ENCODE data around the gene CHPT1.
"Not testable (repeated sequence)": the region's sequence is repeated elsewhere in the genome, so short reads cannot be mapped to it uniquely, and the experiment has no call there.

Gene CHPT1

DNA sequence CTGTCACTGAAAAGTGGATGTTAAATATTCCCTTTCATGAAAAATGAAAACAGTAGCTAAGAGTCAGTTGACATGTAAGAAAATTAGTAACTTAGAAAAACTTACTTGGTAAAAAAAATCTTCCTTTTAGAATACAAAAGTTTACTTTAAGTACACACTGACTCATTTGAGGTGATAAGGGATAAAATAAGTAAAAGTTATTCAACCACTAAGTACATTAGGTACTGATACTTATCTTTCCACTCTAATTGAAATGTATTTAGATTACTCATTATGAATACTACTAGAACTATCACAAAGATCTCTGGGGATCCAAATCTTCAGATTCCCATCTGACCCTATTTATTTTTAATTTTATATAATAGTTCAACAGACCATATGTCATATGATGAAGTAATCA is 29.7 kb downstream of the CHPT1 start:
- DNase-seq, result no peak

GRCh38 chr12:101729842-101730241 is 32.4 kb downstream of the CHPT1 start:
- no peak for DNase-seq

DNA sequence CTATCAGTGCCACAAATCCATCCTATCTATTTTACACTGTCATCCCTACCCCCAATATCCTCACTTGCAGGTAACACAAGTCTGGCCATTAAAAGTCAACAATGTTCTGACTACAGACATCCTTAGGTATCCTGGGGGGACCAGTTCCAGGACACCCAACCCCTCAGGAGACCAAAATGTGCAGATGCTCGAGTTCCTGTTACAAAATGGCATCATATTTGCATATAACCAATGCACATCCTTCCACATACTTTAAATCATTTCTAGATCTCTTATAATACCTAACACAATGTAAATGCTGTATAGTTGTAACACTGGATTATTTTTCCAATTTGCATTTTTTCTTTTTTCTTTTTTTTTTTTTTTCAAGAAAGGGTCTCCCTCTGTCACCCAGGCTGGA is 34.9 kb downstream of the CHPT1 start:
- no peak for DNase-seq

- no peak for DNase-seq
These were observed 35.7 kb downstream of the CHPT1 start for GRCh38 chr12:101733166-101733565.

DNA sequence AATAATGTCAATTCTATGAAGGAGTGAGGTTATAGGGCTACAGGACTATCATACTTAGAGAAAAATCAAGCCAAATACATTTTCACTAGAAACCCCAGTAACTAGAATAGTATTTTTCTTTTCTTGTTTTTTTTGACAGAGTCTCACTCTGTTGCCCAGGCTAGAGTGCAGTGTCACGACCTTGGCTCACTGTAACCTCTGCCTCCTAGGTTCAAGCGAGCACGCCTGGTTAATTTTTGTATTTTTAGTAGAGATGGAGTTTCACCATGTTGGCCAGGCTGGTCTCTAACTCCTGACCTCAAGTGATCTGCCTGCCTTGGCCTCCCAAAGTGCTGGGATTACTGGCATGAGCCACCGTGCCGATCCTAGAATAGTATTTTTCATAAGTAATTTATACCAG is 37.0 kb downstream of the CHPT1 start:
- DNase-seq, result not testable (repeated sequence)

- no peak for DNase-seq
These were observed 40.0 kb downstream of the CHPT1 start for GRCh38 chr12:101737476-101737875.

GRCh38 chr12:101738920-101739665 is 41.7 kb downstream of the CHPT1 start, which contains the start of gene SYCP3:
TSS of gene SYCP3 (minus strand) at chr12:101739462. CDS start at chr12:101737935, 1,527 bp downstream.
- DNase-seq, result no peak

DNA sequence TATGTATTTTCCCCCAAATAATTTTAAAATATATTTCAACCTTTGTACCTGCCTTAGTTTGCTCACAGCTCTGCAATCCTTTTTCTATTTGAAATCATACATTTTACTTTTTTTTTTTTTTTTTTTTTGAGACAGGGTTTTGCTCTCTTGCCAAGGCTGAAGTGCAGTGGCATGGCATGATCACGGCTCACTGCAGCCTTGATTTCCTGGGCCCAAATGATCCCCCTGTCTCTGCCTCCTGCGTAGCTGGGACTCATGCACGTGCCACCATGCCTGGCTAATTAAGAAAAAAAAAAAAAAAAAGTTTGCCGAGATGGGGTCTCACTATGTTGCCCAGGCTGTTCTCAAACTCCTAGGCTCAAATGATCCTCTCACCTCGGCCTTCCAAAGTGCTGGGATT is 43.1 kb downstream of the CHPT1 start:
- DNase-seq, result no peak

DNA sequence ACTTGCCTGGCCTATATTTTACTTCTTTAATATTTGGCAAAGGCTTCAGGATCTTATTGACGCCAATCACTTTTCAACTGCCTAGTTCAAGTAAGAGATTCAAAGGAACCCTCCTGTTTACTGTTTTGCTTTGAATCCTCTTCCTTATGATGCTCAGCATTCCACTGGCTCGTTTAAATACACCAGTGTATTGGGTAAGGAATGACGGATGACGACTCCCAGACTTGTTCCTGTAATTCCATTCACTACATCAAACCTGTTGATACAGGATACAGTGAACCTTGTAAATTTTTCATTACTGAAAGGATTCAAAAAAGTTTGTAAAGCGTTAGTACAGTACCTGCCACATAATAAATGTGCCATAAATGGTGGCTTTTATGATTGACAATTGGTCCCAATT is 43.5 kb downstream of the CHPT1 start:
- no peak for DNase-seq

DNA sequence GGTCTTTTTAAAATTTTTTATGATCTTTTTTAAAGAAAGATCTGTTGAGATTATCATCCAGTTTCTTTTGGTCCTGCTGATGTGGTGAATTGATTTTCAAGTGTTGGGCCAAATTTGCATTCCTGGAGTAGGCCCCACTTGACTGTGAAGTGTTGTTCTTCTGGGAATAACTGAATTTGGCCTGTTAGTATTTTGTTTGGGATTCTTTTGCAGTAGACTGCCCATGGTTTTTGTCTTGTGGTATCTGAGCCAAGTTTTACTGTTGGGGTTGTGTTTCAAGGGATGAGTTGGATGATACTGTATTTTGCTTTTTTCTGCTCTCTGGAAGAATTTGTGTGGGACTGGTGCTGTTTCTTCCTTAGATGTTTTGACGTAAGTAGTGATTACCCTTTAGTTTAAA is 45.8 kb downstream of the CHPT1 start:
- DNase-seq, result no peak

DNA sequence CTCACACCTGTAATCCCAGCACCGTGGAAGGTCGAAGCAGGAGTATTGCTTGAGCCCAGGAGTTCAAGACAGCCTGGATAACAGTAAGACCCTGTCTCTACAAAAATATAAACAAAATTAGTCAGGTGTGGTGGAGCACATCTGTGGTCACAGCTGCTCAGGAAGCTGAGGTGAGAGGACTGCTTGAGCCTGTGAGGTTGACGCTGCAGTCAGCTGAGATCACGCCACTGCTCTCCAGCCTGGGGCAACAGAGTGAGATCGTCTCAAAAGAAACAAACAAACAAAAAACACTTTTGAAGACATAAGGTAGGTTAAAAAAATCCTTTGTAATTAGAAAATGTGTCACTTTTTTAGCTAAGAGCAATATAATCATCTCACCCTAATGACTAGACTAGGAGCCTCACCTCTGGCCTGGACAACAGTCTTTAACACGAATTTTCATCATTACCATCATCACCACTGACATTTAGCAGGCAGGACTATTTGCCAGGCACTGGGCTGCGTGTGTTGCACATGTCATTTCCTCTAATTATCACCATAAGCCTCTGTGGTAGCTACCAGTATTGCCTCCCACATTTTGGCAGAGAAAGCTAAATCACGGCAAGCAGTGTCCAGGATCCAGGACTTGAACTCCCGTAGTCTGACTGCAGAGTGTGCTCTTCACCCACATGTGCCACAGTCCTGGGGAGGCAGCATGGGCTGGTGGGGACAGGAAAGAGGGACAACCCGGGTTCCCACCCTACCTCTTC is 46.5 kb downstream of the CHPT1 start:
- no peak for DNase-seq

GRCh38 chr12:101745481-101745880 is 48.0 kb downstream of the CHPT1 start:
- no peak for DNase-seq

DNA sequence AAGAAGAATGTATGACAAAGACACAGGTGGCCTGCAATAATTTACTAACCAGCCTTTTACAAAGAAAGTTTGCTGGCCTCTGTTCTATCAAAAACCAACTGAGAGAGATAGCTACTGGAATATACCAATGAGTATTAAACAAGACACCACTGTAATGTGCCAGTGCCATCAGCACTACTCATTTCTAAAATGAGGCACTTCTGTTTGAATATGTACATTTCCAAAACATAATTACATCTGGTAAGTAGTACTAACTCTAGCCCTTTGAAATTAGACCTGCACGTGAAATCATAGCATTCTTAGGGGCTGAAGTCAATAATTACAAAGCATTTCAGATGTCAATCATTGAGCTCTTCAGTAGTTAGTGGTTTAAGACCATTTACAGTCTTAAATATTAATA is 48.8 kb downstream of the CHPT1 start:
- DNase-seq, result no peak

DNA sequence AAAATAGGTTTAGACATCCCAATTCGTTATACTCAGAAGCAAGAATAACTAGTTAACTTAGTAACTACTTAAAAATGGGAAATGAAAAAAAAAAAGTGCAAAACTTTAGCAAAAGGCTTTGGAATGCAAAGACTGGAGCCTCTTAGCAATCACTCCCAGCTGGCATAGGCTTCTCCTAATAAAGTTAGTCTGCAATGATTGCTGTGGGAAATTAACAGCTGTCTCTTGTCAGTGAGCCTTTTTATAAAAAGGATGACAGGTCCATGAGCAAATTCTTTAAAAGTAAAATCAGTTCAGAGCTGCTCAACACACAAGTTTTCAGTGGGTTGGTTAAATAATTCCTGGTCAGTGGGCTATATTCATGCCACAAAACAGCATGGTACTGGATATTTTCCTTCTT is 49.2 kb downstream of the CHPT1 start:
- no peak for DNase-seq

- DNase-seq, result peak; percentile 19 to 35
These were observed 50.3 kb downstream of the CHPT1 start for GRCh38 chr12:101747697-101748096.

DNA sequence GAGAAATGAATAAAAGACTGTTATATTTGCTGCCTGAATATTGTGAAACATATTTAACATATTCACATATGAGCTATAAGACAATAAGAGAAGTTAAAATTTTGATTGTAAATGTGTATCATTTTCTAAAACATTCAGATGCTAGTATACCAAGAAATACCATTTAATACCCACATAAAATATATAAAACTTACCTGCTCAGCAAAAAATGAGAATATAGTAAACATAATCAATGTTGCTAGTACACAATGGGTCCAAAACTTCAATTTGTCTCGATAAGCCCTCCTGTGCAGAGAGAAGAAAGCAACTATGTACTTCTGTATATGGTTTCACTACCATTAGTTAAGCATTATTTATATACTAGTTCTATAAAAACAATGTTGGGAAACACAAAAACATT is 51.5 kb downstream of the CHPT1 start:
- no peak for DNase-seq

DNA sequence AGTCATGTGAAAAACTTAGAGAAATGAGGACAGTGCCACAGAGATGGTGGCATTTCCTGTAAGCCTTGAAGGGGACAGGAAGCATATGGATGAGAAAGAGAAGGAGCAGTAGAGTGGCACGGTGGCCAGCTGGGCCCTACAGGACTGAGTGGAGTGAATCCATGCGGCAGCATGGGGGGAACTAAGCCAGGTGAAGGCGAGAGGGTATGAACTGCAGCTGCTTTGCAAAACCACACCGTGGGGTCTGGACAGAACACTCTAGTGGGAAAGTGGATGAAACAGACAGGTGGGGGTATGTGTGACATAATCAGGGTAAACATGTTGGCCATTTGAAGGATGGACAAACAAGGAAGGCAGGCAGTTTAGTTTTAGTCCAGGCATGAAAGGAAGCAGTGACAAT is 52.2 kb downstream of the CHPT1 start:
- DNase-seq, result no peak

DNA sequence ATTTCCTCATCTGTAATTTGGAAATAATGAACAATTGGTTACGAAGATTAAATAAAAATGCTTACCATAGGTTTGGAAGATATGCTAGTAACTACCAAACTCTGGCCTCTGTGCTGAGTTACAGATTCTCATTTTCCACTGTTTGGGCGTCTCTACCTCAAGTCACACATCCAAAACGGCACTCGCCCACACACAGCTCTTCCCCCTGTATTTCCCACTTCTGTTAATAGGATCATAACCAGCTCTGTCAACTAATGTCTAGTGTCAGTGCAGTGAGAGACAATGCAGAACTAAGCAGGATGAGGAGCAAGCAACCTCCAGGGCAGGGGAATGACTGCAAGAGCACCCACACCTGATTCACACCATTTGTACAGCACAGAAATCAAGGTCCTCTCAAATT is 52.7 kb downstream of the CHPT1 start:
- DNase-seq, result peak; percentile 26 to 30

DNA sequence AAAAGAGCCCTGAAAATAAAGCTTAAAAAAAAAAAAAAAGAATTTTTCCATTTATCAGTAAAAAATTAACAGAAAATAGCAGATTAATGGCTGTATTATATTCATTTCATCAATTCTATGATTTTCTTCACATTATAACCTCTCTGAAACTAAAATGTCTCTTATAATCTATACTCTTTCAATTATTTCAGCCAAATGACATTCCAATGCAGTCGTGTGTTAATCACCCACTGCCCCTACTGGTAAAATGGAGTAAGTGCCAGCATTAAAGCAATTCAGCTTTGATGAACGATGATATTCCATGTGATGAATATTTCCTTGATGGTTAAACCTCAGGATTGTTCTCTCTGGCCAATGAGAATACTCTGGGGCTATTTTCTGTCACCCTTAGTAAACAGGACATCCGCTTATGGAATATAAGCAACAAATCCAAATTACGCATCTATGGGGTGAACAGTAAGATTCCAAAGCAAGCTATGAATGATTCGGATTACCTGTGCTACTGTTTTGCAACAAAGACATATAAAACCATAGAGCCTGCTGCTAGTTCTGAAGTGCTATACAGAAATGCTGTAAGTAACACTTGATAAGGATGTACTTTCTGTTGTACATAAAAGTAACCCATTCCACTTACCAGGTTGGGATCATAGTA is 62.1 kb downstream of the CHPT1 start:
- DNase-seq, result peak; percentile 19 to 50

DNA sequence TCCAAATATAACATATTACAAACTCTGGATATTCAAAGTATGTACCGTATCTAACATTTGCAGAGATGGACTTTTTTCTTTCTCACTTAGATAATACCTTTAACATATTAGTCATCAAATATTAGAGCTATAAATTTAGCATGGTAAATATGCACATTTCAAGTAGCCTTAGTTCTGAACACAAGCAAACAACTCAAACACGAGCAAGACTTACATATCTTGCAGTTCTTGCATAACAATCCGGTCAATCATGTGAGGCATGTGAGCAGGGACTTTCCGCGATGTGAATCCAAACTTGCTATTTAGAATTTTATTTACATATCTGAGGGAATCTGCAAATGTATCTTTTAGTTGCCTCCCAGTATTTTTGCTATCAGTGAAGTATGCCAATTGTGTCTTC is 63.9 kb downstream of the CHPT1 start:
- peak; percentile 73 to 78 for DNase-seq

- no peak for DNase-seq
These were observed 64.3 kb downstream of the CHPT1 start for GRCh38 chr12:101761781-101762180.

- peak; percentile 74 to 89 for DNase-seq
These were observed 65.9 kb downstream of the CHPT1 start for GRCh38 chr12:101763246-101763931.

All from inflammatory macrophage treated with lipopolysaccharide for 1 hour (primary cell).